ENCODE data around the gene MBNL3.

DNA sequence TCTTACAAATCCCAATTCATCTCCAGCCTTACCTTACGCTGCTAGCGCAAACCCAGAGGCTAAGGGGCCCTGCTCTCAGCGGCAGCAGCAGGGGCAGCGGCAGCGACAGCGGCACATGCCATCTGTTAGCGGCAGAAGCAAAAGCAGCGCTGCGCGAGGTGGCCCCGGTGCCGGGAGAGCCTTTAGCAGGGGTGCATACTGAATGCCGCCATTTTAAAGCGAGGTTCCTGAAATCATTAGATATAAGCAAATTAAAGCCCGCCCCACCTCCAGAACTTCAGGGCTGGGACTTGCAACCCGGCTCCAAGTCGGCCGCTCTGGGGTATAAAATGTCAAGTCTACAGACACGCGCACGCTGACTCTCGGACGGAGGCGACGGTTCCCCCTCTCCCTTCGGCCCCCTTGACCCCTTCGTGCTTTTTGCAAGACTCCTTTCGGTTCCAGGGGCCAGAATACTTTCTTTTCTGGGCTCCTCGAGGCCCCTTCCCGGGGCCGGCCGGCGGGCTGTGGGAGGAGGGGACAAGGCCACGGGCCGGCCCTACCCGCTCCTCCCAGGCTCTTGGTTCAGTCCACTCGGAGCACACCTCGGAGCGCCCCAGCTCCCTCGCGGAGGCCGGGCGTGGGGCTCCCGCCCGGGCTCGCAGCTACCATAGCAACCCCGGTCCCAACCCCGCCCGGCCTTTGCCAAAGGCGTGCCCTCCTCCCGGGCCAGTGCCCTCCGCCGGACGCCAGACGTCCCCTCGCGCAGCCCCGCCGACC is at the start of gene MBNL3:
- TF ChIP-seq ZNF274 (IDR thresholded peaks at IDR 0.05; ENCODE audit: low read depth, low read length): no peak
- TF ChIP-seq YY1 (IDR thresholded peaks at IDR 0.05; ENCODE audit: insufficient read depth, insufficient read length): no peak
